K562 (cell line): Measurements from ENCODE around the gene CPA4. TPM values are rescaled to one million over a fixed set of nuclear protein-coding genes. Genes with fewer than 3 reads are reported as not detected.

ENCODE experiments used
- BDP1 ChIP-seq: IDR thresholded peaks from 3 replicates; pipeline ENCODE4 v1.6.1; 2011; ENCODE audit not compliant: insufficient read length, insufficient read depth
- CBFA2T3 ChIP-seq: fragments of 450-650 bp; IDR thresholded peaks from 2 replicates; pipeline ENCODE4 v1.6.1; 2017
- CBX1 ChIP-seq: sonication (generic); IDR thresholded peaks from 2 replicates; pipeline ENCODE4 v1.6.1; 2016; ENCODE audit warnings: antibody characterized with exemption, low read depth, mild to moderate bottlenecking
- CEBPB ChIP-seq: fragments of 450-650 bp; IDR thresholded peaks from 2 replicates; pipeline ENCODE4 v1.6.1; 2016; ENCODE audit warnings: missing genetic modification characterization, missing compliant biosample characterization
- CTBP1 ChIP-seq: fragments of 450-650 bp; IDR thresholded peaks from 2 replicates; pipeline ENCODE4 v1.6.1; 2016; ENCODE audit warnings: borderline replicate concordance
- EHMT2 ChIP-seq: fragments of 450-650 bp; IDR thresholded peaks from 2 replicates; pipeline ENCODE4 v1.6.1; 2018; ENCODE audit warnings: antibody characterized with exemption
- ELF1 ChIP-seq: fragments of 200-800 bp; sonication (Bioruptor generic); IDR thresholded peaks from 2 replicates; pipeline ENCODE4 v1.6.1; 2016; ENCODE audit warnings: missing genetic modification characterization, missing compliant biosample characterization
- ELF4 ChIP-seq: fragments of 450-650 bp; formaldehyde crosslinking; IDR thresholded peaks from 2 replicates; pipeline ENCODE4 v1.4.0; 2022; ENCODE audit warnings: missing genetic modification characterization
- ESRRB ChIP-seq: fragments of 250-450 bp; sonication (Bioruptor Pico); IDR thresholded peaks from 2 replicates; pipeline ENCODE4 v1.5.0; 2020; ENCODE audit warnings: mild to moderate bottlenecking, moderate library complexity, borderline replicate concordance
- FOSL1 ChIP-seq: fragments of 200-800 bp; sonication (Bioruptor generic); conservative IDR thresholded peaks from 2 replicates; pipeline ENCODE4 v1.6.1; 2016; ENCODE audit warnings: missing genetic modification characterization, missing compliant biosample characterization
- HMGN3 ChIP-seq: IDR thresholded peaks from 2 replicates; pipeline ENCODE4 v1.6.1; 2011; ENCODE audit warnings: borderline replicate concordance, low read depth, mild to moderate bottlenecking, mixed read lengths, low read length; ENCODE audit not compliant: insufficient read length; ENCODE audit errors: extremely low read depth
- ILF3 ChIP-seq: fragments of 450-650 bp; IDR thresholded peaks from 2 replicates; pipeline ENCODE4 v1.6.1; 2018; ENCODE audit warnings: antibody characterized with exemption, mild to moderate bottlenecking, moderate library complexity, borderline replicate concordance
- ILK ChIP-seq: fragments of 450-650 bp; IDR thresholded peaks from 2 replicates; pipeline ENCODE4 v1.6.1; 2016; ENCODE audit warnings: missing genetic modification characterization, low read depth, mild to moderate bottlenecking, missing compliant biosample characterization, moderate library complexity, borderline replicate concordance
- MTA2 ChIP-seq: fragments of 450-650 bp; IDR thresholded peaks from 2 replicates; pipeline ENCODE4 v1.6.1; 2016; ENCODE audit warnings: low read depth
- OTX1 ChIP-seq: fragments of 450-650 bp; formaldehyde crosslinking; IDR thresholded peaks from 2 replicates; pipeline ENCODE4 v1.4.0; 2022; ENCODE audit warnings: mild to moderate bottlenecking
- PTTG1 ChIP-seq: fragments of 450-650 bp; IDR thresholded peaks from 2 replicates; pipeline ENCODE4 v1.6.1; 2016; ENCODE audit warnings: low read depth, mild to moderate bottlenecking, missing genetic modification characterization, missing compliant biosample characterization
- RBM25 ChIP-seq: fragments of 200-400 bp; formaldehyde crosslinking; IDR thresholded peaks from 2 replicates; pipeline ENCODE4 v1.6.1; 2018; ENCODE audit warnings: low read length, low read depth, moderate library complexity; ENCODE audit not compliant: severe bottlenecking
- SAFB2 ChIP-seq: fragments of 200-400 bp; formaldehyde crosslinking; IDR thresholded peaks from 2 replicates; pipeline ENCODE4 v1.6.1; 2018; ENCODE audit warnings: borderline replicate concordance, low read length, low read depth, moderate library complexity; ENCODE audit not compliant: severe bottlenecking
- SMAD2 ChIP-seq: fragments of 150-350 bp; IDR thresholded peaks from 2 replicates; pipeline ENCODE4 v1.6.1; 2014; ENCODE audit warnings: low read depth, mild to moderate bottlenecking, low read length
- SMAD3 ChIP-seq: fragments of 450-650 bp; formaldehyde crosslinking; conservative IDR thresholded peaks from 2 replicates; pipeline ENCODE4 v1.4.0; 2020; ENCODE audit warnings: mild to moderate bottlenecking
- SPI1 ChIP-seq: IDR thresholded peaks from 2 replicates; pipeline ENCODE4 v1.6.1; 2011; ENCODE audit warnings: low read depth, low read length, control low read depth, borderline replicate concordance
- SREBF1 ChIP-seq: fragments of 150-350 bp; IDR thresholded peaks from 2 replicates; pipeline ENCODE4 v1.6.1; 2014; ENCODE audit warnings: antibody characterized with exemption, low read depth, low read length, borderline replicate concordance
- TAF7 ChIP-seq: fragments of 450-650 bp; IDR thresholded peaks from 2 replicates; pipeline ENCODE4 v1.6.1; 2016; ENCODE audit warnings: missing genetic modification characterization, missing compliant biosample characterization
- TFE3 ChIP-seq: fragments of 450-650 bp; formaldehyde crosslinking; IDR thresholded peaks from 2 replicates; pipeline ENCODE4 v1.4.0; 2020; ENCODE audit warnings: mild to moderate bottlenecking, mixed read lengths
- ZBTB7A ChIP-seq: IDR thresholded peaks from 2 replicates; pipeline ENCODE4 v1.6.1; 2011; ENCODE audit warnings: low read depth, mild to moderate bottlenecking, low read length, moderate library complexity, borderline replicate concordance; ENCODE audit not compliant: control insufficient read depth
- ZNF436 ChIP-seq: fragments of 250-450, 450-650 bp; sonication (Bioruptor Pico); formaldehyde crosslinking; IDR thresholded peaks from 2 replicates; pipeline ENCODE4 v1.7.0; 2020; ENCODE audit warnings: mild to moderate bottlenecking
- ZNF57 ChIP-seq: fragments of 450-650 bp; formaldehyde crosslinking; IDR thresholded peaks from 2 replicates; pipeline ENCODE4 v1.4.0; 2020; ENCODE audit warnings: mild to moderate bottlenecking, moderate library complexity
- polyA plus RNA-seq, 8 experiments: library from polyadenylated mRNA; depleted of rRNA in 4 of 8; stranded (reverse) in 5 of 8; unstranded in 3 of 8; fragments of >200 nt; fragmentation: Nextera tagmentation in 2 of 8; fragmentation: Illumina TruSeq in 1 of 8; extraction: Ambion mirVana in 2 of 8; extraction: Trizol in 1 of 8; gene quantifications; 2 replicates each; pipeline versions ENCODE4 v1.2.1 to v1.2.3, GENCODE V29; 2011 to 2014; ENCODE audit warnings: inconsistent platforms in 1 of 8, missing spikeins in 1 of 8
- total RNA-seq, 7 experiments: library from RNA; depleted of rRNA in 6 of 7; stranded (reverse); fragments of >200 nt in 6 of 7; fragmentation: Illumina TruSeq in 2 of 7; extraction: Trizol in 2 of 7; gene quantifications; 2 replicates each; pipeline versions ENCODE4 v1.2.1 to v1.2.3, GENCODE V29; 2011 to 2021; ENCODE audit warnings: low replicate concordance in 1 of 7
- TF ChIP-seq, protein P1 (sequence below): fragments of 250-450 bp; sonication (Bioruptor Pico); IDR thresholded peaks from 2 replicates; pipeline ENCODE4 v1.5.0; 2022; ENCODE audit warnings: mild to moderate bottlenecking

CPA4 gene
- total and polyA plus RNA-seq, 9 of the 15 experiments (the other 6 are each of a cell fraction or from before 2014, with no cell fraction given), result not detected

- TF ChIP-seq ILK (tag) (no peak), ZBTB7A (no peak), SREBF1 (no peak), OTX1 (CRISPR knock-in tag) (peak; percentile 59; the same call in 1 of the 2 replicates), SAFB2 (no peak), BDP1 (no peak), CBFA2T3 (no peak), MTA2 (no peak), PTTG1 (tag) (no peak), TAF7 (tag) (no peak), ZNF57 (CRISPR knock-in tag) (no peak), ESRRB (CRISPR knock-in tag) (no peak), ZNF436 (CRISPR knock-in tag) (no peak), SPI1 (peak; percentile 81; the same call in 1 of the 2 replicates), HMGN3 (no peak), ELF1 (tag) (0 out of 2 replicates have a peak, but pooled peaks have one; percentile 23), CTBP1 (peak; percentile 39; the same call in 1 of the 2 replicates), RBM25 (no peak), CBX1 (no peak), TFE3 (no peak), ELF4 (CRISPR knock-in tag) (0 out of 2 replicates have a peak, but pooled peaks have one; percentile 23), SMAD2 (no peak), CEBPB (peak; percentile 70), ILF3 (no peak), EHMT2 (0 out of 2 replicates have a peak, but pooled peaks have one; percentile 34), FOSL1 (tag) (no peak), SMAD3 (CRISPR knock-in tag) (0 out of 2 replicates have a peak, but pooled peaks have one; percentile 2)
- TF ChIP-seq, protein P1, sequence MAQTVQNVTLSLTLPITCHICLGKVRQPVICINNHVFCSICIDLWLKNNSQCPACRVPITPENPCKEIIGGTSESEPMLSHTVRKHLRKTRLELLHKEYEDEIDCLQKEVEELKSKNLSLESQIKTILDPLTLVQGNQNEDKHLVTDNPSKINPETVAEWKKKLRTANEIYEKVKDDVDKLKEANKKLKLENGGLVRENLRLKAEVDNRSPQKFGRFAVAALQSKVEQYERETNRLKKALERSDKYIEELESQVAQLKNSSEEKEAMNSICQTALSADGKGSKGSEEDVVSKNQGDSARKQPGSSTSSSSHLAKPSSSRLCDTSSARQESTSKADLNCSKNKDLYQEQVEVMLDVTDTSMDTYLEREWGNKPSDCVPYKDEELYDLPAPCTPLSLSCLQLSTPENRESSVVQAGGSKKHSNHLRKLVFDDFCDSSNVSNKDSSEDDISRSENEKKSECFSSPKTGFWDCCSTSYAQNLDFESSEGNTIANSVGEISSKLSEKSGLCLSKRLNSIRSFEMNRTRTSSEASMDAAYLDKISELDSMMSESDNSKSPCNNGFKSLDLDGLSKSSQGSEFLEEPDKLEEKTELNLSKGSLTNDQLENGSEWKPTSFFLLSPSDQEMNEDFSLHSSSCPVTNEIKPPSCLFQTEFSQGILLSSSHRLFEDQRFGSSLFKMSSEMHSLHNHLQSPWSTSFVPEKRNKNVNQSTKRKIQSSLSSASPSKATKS (CRISPR knock-in tag), result no peak
Observed at GRCh38 chr7:130369110-130369711, 76.2 kb downstream of the CPA4 start (continued).
